DOHH2 (cell line): ENCODE results near the gene IL17A.

ENCODE experiments used
- EZH2phosphoT487 ChIP-seq: fragments of 200-600 bp; sonication (generic); IDR thresholded peaks from 2 replicates; pipeline ENCODE4 v1.6.1; 2017; ENCODE audit warnings: borderline replicate concordance, mild to moderate bottlenecking, antibody characterized with exemption, low read length, moderate library complexity, mixed read lengths
- TF ChIP-seq, protein P1 (sequence below): fragments of 200-600 bp; sonication (generic); IDR thresholded peaks from one replicate; pipeline ENCODE4 v1.5.1; 2014; ENCODE audit warnings: antibody characterized with exemption, mild to moderate bottlenecking, low read depth, low read length; ENCODE audit not compliant: poor library complexity, severe bottlenecking

DNA sequence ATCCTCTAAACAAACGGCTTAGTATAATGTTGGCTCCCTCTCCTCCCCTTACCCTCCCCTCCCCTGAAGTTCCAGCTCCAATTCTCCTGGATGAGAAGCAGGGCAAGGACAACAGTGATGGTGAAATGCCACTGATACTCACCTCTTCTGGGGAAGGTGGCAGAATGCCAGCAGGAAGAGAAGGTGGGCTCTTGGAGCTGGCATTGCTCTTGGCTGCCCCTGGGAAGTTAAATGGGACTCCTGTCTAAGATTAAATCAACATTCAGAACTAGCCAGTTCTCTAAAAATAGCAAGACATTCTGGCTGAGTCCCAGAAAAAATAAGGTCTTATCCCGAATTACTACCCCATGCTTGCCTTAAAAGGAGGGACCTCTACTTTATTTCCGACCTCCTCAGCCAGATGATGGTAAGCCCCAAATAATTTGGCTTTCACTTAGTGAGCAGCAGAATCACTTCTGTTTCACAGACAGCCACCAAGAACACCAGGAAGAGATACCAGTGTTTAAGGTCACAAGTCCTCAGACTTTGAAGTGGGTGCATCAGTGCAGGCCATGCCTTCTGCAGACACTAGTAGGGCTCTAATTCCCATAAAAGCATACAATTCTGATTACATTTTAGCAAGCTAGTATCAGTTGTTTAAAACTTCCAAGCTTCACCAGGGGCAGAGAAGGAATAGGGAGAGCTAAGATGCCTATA lies 46.0 kb upstream of the IL17A start:
- TF ChIP-seq, protein P1, sequence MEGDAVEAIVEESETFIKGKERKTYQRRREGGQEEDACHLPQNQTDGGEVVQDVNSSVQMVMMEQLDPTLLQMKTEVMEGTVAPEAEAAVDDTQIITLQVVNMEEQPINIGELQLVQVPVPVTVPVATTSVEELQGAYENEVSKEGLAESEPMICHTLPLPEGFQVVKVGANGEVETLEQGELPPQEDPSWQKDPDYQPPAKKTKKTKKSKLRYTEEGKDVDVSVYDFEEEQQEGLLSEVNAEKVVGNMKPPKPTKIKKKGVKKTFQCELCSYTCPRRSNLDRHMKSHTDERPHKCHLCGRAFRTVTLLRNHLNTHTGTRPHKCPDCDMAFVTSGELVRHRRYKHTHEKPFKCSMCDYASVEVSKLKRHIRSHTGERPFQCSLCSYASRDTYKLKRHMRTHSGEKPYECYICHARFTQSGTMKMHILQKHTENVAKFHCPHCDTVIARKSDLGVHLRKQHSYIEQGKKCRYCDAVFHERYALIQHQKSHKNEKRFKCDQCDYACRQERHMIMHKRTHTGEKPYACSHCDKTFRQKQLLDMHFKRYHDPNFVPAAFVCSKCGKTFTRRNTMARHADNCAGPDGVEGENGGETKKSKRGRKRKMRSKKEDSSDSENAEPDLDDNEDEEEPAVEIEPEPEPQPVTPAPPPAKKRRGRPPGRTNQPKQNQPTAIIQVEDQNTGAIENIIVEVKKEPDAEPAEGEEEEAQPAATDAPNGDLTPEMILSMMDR = no peak
- no peak for TF ChIP-seq EZH2phosphoT487
